HG02973 (cell line): ENCODE measurements around the gene B3GALNT1.
A peak's percentile ranks its signal among the peaks of the same experiment; 100 is the strongest.

Experiments used
- ATAC-seq: cut with Tn5 transposase; IDR thresholded peaks from one replicate; pipeline ENCODE4 v1.9.1; 2021; ENCODE audit warnings: moderate library complexity; ENCODE audit not compliant: unreplicated experiment

Gene B3GALNT1

GRCh38 chr3:161082063-161082462, 23.1 kb downstream of the B3GALNT1 start:
- peak; percentile 20 for ATAC-seq

- peak; percentile 93 for ATAC-seq
Measured at GRCh38 chr3:161081633-161082032, 23.5 kb downstream of the B3GALNT1 start.

- ATAC-seq = no peak
Measured at GRCh38 chr3:161073181-161073580, 32.0 kb downstream of the B3GALNT1 start.

GRCh38 chr3:161072751-161073150, 32.4 kb downstream of the B3GALNT1 start:
- ATAC-seq = no peak

- no peak for ATAC-seq
Measured at GRCh38 chr3:161072211-161072621, 32.9 kb downstream of the B3GALNT1 start.

- ATAC-seq = no peak
Measured at GRCh38 chr3:161070980-161071663, 34.0 kb downstream of the B3GALNT1 start.

- no peak for ATAC-seq
Measured at GRCh38 chr3:161070252-161070930, 34.8 kb downstream of the B3GALNT1 start.

GRCh38 chr3:161069511-161070251, 35.5 kb downstream of the B3GALNT1 start:
- peak; percentile 93 for ATAC-seq

- no peak for ATAC-seq
Measured at GRCh38 chr3:161067335-161067734, 37.8 kb downstream of the B3GALNT1 start.

- no peak for ATAC-seq
Measured at GRCh38 chr3:161066930-161067329, 38.2 kb downstream of the B3GALNT1 start.

GRCh38 chr3:161064413-161064812, 40.7 kb downstream of the B3GALNT1 start:
- ATAC-seq = no peak

GRCh38 chr3:161054860-161055604, 50.1 kb downstream of the B3GALNT1 start:
- no peak for ATAC-seq

- no peak for ATAC-seq
Measured at GRCh38 chr3:161051856-161052255, 53.3 kb downstream of the B3GALNT1 start.

- ATAC-seq = no peak
Measured at GRCh38 chr3:161050935-161051334, 54.2 kb downstream of the B3GALNT1 start.

GRCh38 chr3:161049683-161050248, 55.4 kb downstream of the B3GALNT1 start:
- ATAC-seq = no peak

- peak; percentile 69 for ATAC-seq
Measured at GRCh38 chr3:161043336-161044035, 61.7 kb downstream of the B3GALNT1 start.

GRCh38 chr3:161042023-161042501, 63.1 kb downstream of the B3GALNT1 start:
- ATAC-seq = no peak

GRCh38 chr3:161038725-161039124, 66.4 kb downstream of the B3GALNT1 start:
- ATAC-seq = no peak

GRCh38 chr3:161035711-161036110, 69.4 kb downstream of the B3GALNT1 start:
- no peak for ATAC-seq
